OCI-LY7 (cell line): Measurements from ENCODE around the gene ITPRIP. TPM values are rescaled to one million over a fixed set of nuclear protein-coding genes. Genes with fewer than 3 reads are reported as not detected.

Experiments
- BruUV-seq: library from RNA; stranded (reverse); fragments of 400-500 nt; replicated peaks from 2 replicates; lab custom pipeline; 2021; lab: Mats Ljungman, UMichigan
- CTCF ChIA-PET: fragments of 300-600 bp; sonication (Branson Sonifier 250); formaldehyde crosslinking; loops from one replicate; lab custom pipeline; 2022; ENCODE audit warnings: antibody characterized with exemption; ENCODE audit not compliant: unreplicated experiment; lab: Charles Lee
- POLR2A ChIA-PET: fragments of 300-600 bp; sonication (Branson Sonifier 250); formaldehyde crosslinking; loops from one replicate; lab custom pipeline; 2022; ENCODE audit warnings: antibody characterized with exemption; lab: Charles Lee
- DNase-seq: peaks from one replicate; pipeline ENCODE4 v3.0.0-alpha.2; 2015; ENCODE audit warnings: low spot score
- H2AFZ ChIP-seq: fragments of 200-600 bp; sonication (generic), shearing (Covaris generic); 2 replicates; pipeline ENCODE4 v1.6.1; 2014; ENCODE audit warnings: mild to moderate bottlenecking, antibody characterized with exemption, low read length, moderate library complexity
- H3K27ac ChIP-seq: fragments of 200-600 bp; sonication (generic); 2 replicates; pipeline ENCODE4 v1.5.1; 2014; ENCODE audit warnings: mixed run types, low read depth, mild to moderate bottlenecking, moderate library complexity, low read length, inconsistent platforms; ENCODE audit not compliant: poor library complexity, severe bottlenecking
- H3K36me3 ChIP-seq: fragments of 200-600 bp; sonication (generic); 2 replicates; pipeline ENCODE4 v1.6.1; 2014; ENCODE audit warnings: mild to moderate bottlenecking, antibody characterized with exemption, low read length, moderate library complexity, mixed read lengths; ENCODE audit not compliant: insufficient read depth
- H3K4me1 ChIP-seq: fragments of 200-600 bp; sonication (generic); 2 replicates; pipeline ENCODE4 v1.5.1; 2014; ENCODE audit warnings: mild to moderate bottlenecking, low read length; ENCODE audit not compliant: insufficient read depth, poor library complexity, severe bottlenecking
- H3K4me2 ChIP-seq: fragments of 200-600 bp; sonication (generic); 2 replicates; pipeline ENCODE4 v1.6.1; 2014; ENCODE audit warnings: mild to moderate bottlenecking, low read length
- H3K4me3 ChIP-seq: fragments of 200-600 bp; sonication (generic); 2 replicates; pipeline ENCODE4 v1.5.1; 2014; ENCODE audit warnings: mild to moderate bottlenecking, low read depth, low read length; ENCODE audit not compliant: poor library complexity, severe bottlenecking
- H3K79me2 ChIP-seq: fragments of 200-600 bp; sonication (generic); 2 replicates; pipeline ENCODE4 v1.6.1; 2016; ENCODE audit warnings: low read depth, mild to moderate bottlenecking, low read length, moderate library complexity, mixed read lengths; ENCODE audit not compliant: insufficient read depth
- H3K9me2 ChIP-seq: fragments of 200-600 bp; sonication (generic); 2 replicates; pipeline ENCODE4 v1.6.1; 2016; ENCODE audit warnings: mild to moderate bottlenecking, low read length, mixed read lengths; ENCODE audit not compliant: insufficient read depth
- H3K9me3 ChIP-seq: fragments of 200-600 bp; sonication (generic); 2 replicates; pipeline ENCODE4 v1.6.1; 2014; ENCODE audit warnings: mild to moderate bottlenecking, mixed run types, low read length, mixed read lengths
- H4K20me1 ChIP-seq: fragments of 200-600 bp; sonication (generic); 2 replicates; pipeline ENCODE4 v1.6.1; 2014; ENCODE audit warnings: mild to moderate bottlenecking, antibody characterized with exemption, low read length, moderate library complexity, mixed read lengths; ENCODE audit not compliant: insufficient read depth
- CTCF ChIP-seq: fragments of 200-600 bp; sonication (generic); conservative IDR thresholded peaks from 2 replicates; pipeline ENCODE4 v1.5.1; 2014; ENCODE audit warnings: mild to moderate bottlenecking, antibody characterized with exemption, low read length, moderate library complexity, mixed read lengths
- EZH2phosphoT487 ChIP-seq: fragments of 200-600 bp; sonication (generic); IDR thresholded peaks from 2 replicates; pipeline ENCODE4 v1.6.1; 2018; ENCODE audit warnings: low read depth, borderline replicate concordance, mild to moderate bottlenecking, mixed run types, antibody characterized with exemption, low read length, moderate library complexity, mixed read lengths
- intact Hi-C: fragments of 100-400 bp; cut with micrococcal nuclease; formaldehyde crosslinking; loops from one replicate; pipeline ENCODE4 v1.10.0; 2022; ENCODE audit not compliant: unreplicated experiment
- total RNA-seq, 2 experiments: library from RNA; depleted of rRNA in 1 of 2; stranded (reverse); fragments of >200 nt in 1 of 2; shearing (Covaris generic) in 1 of 2; gene quantifications; 2 replicates each; pipeline ENCODE4 v1.2.3, GENCODE V29; 2014 to 2022

The ITPRIP gene
- total RNA-seq, 2 experiments from 2014 or later, result 6.0 to 18.0 TPM

DNA sequence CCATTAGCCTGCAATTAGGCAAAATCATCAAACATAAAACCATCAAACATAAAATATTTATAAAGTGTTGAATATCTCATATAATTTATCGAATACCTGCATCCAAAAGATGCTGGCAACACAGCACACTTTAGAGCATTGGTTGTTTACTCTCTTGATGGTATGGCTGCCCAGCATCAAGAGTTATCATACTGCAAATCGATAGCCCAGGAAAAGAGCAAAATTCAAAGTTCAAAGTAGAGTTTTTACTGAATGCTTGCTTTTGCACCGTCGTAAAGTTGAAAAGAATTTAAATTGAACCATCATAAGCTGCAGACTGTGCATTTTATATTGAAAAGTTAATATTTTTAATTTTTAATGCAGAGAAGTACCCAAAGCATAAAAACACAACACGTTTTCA lies 73.5 kb downstream of the ITPRIP start:
- peaks cover 16% of the 10 kb centered on the region for H3K4me1 ChIP-seq
- no peak overlapping the region for H3K4me2 ChIP-seq
- H3K36me3 ChIP-seq, result peaks cover 51% of the 10 kb centered on the region
- no peaks in the 10 kb centered on the region for H3K9me3 ChIP-seq
- no TSS peak for BruUV-seq
- no peak overlapping the region for H2AFZ ChIP-seq
- no peaks in the 10 kb centered on the region for H3K9me2 ChIP-seq
- H4K20me1 ChIP-seq, result peaks cover 32% of the 10 kb centered on the region; the same call in 1 of the 2 replicates
- TF ChIP-seq EZH2phosphoT487, result no peak
- no peak for TF ChIP-seq CTCF
- H3K27ac ChIP-seq, result no peak overlapping the region
- CTCF ChIA-PET, result no interaction called here
- peaks cover 58% of the 10 kb centered on the region for H3K79me2 ChIP-seq
- DNase-seq, result no peak
- no peak overlapping the region for H3K4me3 ChIP-seq
- POLR2A ChIA-PET, result interaction anchor here (1.4 kb wide), 1 partner anchor 11 kb away, joined by 5 read pairs; no protein-coding TSS in a partner anchor
- intact Hi-C loops, result loop anchor here (5.0 kb wide), 2 partner anchors 142 to 297 kb away; partner anchors contain the start of genes SFR1 and SLK

DNA sequence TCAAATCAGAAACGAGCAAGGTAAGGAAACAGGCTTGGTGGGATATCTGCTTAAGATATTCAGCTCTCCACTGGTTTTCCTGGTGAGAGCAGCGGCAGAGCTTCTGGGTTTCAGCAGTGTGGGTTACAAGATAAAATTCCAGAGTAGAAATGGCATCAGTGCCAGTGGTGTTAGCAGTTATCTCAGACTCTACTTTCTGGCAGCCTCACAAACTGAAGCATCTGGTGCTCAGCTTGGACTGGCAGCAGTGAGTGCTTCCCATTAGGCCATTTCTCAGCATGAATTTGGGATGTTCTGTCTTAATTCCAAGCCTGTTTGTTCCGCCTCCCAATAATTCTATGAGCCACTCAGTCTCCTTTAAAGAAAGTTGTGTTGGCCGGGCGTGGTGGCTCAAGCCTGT lies 76.2 kb downstream of the ITPRIP start:
- intact Hi-C loops, result no loop called here
- Histone ChIP-seq H3K27ac (no peak overlapping the region), H3K4me2 (no peak overlapping the region), H3K4me3 (no peak overlapping the region), H3K9me2 (no peaks in the 10 kb centered on the region), H3K79me2 (peaks cover 51% of the 10 kb centered on the region), H3K36me3 (peaks cover 73% of the 10 kb centered on the region), H3K9me3 (no peaks in the 10 kb centered on the region), H2AFZ (no peak overlapping the region), H4K20me1 (peaks cover 28% of the 10 kb centered on the region; the same call in 1 of the 2 replicates), H3K4me1 (peaks cover under 1% of the 10 kb centered on the region)
- CTCF ChIA-PET, result no interaction called here
- TF ChIP-seq EZH2phosphoT487 (no peak), CTCF (no peak)
- POLR2A ChIA-PET, result interaction anchor here (0.7 to 1.0 kb wide), 2 partner anchors 11 to 31 kb away, joined by 3 to 4 read pairs; no protein-coding TSS in a partner anchor
- DNase-seq, result no peak
- no TSS peak for BruUV-seq

DNA sequence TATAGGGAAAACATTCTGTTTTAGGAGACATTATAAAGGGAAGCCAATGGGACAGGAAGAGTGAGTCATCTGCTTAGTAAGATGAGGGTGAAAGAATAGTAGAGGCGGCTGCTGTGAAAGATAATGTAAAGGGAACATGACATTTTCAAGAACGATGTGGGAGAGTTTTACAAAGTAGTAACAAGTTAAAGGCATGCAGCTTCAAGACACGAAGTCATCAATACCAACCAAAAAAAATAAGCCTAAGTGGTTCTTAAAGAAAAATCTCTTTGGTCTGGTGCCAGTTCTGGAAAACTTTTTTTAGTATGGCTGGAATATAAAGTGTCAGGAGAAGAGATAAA lies 77.5 kb downstream of the ITPRIP start:
- Histone ChIP-seq H4K20me1 (peaks cover 27% of the 10 kb centered on the region; the same call in 1 of the 2 replicates), H2AFZ (no peak overlapping the region), H3K4me1 (peaks cover 5% of the 10 kb centered on the region), H3K9me2 (no peaks in the 10 kb centered on the region), H3K9me3 (no peaks in the 10 kb centered on the region), H3K4me3 (no peak overlapping the region), H3K4me2 (no peak overlapping the region), H3K36me3 (peaks cover 60% of the 10 kb centered on the region), H3K27ac (no peak overlapping the region), H3K79me2 (peaks cover 50% of the 10 kb centered on the region; the same call in 1 of the 2 replicates)
- ChIA-PET POLR2A (interaction anchor here (1.0 kb wide), 1 partner anchor 13 kb away, joined by 4 read pairs; no protein-coding TSS in a partner anchor), CTCF (no interaction called here)
- intact Hi-C loops, result no loop called here
- TF ChIP-seq EZH2phosphoT487, result no peak
- TF ChIP-seq CTCF, result no peak
- DNase-seq, result no peak
- no TSS peak for BruUV-seq
